Fibroblast of pulmonary artery (primary cell): ENCODE measurements around the gene SH3PXD2A.
"Not testable (repeated sequence)": the region's sequence is repeated elsewhere in the genome, so short reads cannot be mapped to it uniquely, and the experiment has no call there.

Experiments used
- DNase-seq: peaks from one replicate; pipeline ENCODE4 v3.0.0-alpha.2; 2010; ENCODE audit warnings: low read depth
- H3K4me3 ChIP-seq: replicated peaks from 2 replicates; pipeline ENCODE4 v1.5.1; 2011; ENCODE audit warnings: low read depth, mild to moderate bottlenecking, control low read depth, low read length, moderate library complexity
- TF ChIP-seq, protein P1 (sequence below): IDR thresholded peaks from 2 replicates; pipeline ENCODE4 v1.5.1; 2011; ENCODE audit warnings: mild to moderate bottlenecking, control low read depth, low read length, inconsistent platforms; ENCODE audit errors: missing control alignments

SH3PXD2A gene

DNA sequence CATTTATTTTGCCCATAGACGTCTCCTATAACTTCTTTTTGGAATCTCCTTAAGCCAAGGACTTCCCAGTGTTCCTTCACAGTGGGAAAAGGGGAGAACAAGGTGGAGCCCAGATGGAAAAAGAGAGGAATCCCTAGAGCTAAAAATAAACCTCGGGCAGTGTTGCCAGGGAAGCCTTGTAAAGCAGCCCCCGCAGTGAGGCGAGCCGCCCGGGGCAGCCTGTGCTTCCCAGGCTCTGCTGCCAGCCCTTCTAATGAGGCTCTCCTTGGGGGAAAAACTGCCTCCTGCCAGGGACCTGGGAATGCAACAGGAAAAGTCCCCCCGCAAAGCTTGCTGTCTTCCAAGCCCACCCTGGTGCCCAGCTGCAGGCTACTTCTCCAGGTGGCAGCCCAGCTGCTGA lies 71.7 kb downstream of the SH3PXD2A start:
- TF ChIP-seq, protein P1, sequence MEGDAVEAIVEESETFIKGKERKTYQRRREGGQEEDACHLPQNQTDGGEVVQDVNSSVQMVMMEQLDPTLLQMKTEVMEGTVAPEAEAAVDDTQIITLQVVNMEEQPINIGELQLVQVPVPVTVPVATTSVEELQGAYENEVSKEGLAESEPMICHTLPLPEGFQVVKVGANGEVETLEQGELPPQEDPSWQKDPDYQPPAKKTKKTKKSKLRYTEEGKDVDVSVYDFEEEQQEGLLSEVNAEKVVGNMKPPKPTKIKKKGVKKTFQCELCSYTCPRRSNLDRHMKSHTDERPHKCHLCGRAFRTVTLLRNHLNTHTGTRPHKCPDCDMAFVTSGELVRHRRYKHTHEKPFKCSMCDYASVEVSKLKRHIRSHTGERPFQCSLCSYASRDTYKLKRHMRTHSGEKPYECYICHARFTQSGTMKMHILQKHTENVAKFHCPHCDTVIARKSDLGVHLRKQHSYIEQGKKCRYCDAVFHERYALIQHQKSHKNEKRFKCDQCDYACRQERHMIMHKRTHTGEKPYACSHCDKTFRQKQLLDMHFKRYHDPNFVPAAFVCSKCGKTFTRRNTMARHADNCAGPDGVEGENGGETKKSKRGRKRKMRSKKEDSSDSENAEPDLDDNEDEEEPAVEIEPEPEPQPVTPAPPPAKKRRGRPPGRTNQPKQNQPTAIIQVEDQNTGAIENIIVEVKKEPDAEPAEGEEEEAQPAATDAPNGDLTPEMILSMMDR = no peak
- no peak for DNase-seq

DNA sequence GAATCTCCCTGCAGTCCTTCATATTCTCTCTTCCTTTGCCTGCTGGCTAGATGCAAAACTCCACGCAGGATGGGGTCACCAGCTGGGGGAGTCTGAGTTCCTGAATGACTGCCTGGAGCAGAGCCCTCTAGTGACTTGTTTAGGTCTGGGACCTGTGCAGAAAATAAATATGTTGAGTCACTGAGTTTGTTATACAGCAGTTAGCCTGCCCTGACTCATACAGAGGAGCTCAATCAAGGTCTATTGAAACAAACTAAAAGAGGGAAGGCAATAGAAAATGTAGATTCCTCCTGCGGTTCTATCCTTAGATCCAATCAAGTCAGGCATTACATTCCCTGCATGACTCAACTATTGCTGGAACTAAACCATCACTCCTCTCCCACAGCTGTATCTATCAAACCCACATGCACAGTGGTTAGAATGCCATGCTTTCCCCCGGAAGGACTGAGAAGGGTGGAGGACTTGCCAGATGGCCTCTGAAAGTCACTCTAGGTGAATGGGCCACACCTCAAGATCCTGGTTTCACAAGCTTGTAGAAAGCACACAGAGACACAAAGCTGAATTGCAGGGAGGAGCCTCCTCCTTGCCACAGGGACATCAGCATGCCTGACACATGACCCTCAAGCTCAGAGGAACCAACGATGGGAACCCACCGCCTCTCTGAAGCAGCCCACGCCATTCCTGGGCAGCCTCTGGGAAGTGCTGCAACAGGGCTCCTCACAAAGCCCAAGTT lies 73.9 kb downstream of the SH3PXD2A start:
- no peak overlapping the region for H3K4me3 ChIP-seq
- DNase-seq = peak; percentile 68
- TF ChIP-seq, protein P1 = peak; percentile 36

More for the DNA sequence above, 71.7 kb downstream of the SH3PXD2A start:
- no peak overlapping the region for H3K4me3 ChIP-seq

DNA sequence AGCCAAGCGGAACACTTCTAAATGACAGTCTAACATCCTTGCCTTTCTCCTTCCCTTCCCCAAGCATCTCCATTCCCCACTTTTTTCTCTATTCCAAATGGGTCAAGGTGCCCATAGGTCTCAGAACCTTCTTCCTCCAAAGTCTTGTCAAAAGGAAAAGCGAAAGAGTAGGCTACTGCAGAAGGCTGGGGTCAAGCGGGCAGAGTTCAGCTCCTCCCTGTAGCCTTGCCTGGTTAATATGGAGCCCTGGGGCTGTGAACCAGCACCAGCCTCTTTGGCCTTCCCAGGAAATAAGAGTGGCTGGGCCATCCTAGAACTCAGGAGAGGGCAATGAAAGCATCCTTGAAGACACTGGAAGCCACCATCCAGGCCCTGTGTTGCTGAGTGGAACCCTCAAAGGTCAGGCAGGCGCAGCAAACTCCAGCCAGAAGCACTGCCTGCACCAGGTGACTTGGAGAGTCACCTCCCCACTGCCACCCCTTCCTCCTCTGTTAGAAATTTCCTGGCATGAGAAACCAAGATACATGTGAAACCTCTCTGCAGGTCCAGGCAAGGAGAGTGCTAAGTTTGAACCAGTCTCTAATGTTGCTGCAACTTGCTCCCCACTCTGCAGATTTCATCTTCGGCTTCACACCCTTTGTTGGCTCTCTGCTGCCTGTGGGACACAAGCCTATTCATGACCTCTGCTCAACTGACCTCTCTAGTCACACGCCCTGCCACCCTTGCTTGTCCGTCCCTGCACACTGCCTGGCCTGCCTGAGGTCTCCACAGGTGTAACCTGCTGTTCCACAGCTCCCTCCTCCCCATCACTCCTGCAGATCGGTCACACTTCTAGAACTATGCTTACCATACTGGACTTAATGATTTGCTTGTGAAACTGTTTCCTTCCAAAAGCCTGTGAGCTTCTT lies 74.9 kb downstream of the SH3PXD2A start:
- no peak overlapping the region for H3K4me3 ChIP-seq
- TF ChIP-seq, protein P1 = no peak
- no peak for DNase-seq

DNA sequence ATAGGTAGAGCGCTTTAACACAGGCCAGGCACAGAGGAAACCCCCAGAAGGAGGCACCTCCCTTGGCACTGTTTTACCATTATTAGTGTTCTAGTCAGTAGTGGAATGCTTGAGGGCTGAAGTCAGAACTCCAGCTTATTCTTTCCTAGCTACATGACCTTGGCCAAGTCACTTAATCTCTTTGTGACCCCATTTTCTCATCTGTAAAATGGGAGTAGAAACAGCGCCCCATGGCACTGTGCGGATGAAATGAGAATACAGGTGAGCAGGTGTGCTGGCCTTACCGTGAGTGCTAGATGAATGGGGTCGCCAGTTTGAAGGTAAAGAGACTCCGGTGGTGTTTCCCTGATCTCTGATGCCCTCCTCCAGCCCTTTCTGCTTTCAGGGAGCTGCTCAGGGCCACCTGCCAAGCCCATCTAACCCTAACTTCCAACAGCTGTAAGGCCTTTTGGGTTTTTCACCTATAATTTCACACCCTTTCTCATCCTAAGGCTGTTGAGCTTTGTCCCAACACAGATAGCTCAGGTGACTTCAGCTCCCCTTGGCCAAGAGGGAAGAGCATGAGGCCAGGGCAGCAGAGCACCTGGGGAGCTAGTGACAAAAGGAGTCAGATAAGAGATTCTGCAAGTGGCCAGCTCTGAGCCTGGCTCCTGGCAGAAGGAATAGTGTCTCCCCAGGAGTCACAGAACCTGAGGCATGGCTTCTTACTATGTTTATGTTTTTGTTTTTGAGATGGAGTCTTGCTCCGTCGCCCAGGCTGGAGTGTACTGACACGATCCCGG lies 76.8 kb downstream of the SH3PXD2A start:
- TF ChIP-seq, protein P1 = no peak

DNA sequence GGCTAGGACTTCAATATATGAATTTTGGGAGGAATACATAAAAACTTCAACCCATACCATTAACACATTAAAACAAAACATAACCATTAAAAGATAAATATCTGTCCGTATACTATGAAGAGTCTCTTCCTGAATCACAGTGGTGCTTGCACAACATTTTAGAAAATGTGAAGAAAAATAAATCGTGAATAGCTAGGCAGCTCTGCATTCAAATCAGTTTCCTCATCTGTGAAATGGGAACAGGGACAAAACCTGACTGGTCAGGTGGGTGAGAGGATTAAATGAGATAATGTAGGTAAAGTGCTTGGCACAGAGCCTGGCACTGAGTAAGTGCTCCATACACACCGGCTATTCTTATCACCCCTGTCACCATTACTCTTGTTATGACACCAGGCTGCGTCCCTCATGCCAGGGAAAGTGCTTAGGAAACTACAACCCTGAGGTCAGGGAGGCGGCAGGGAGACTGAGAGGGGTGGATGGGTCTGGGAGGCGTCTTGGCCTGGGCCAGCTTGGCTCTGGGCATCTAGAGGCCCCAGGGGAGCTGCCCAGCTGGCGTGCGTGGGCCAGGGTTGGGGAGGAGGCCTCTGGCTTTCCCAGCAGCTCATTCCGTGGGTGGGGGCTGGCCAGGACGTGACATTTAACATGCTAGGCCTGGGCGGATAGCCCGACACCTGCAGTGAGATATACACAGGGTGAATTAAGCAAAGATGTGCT lies 78.3 kb downstream of the SH3PXD2A start:
- DNase-seq = no peak
- TF ChIP-seq, protein P1 = no peak
- H3K4me3 ChIP-seq = no peak overlapping the region

More for the DNA sequence above, 76.8 kb downstream of the SH3PXD2A start:
- no peak overlapping the region for H3K4me3 ChIP-seq
- no peak for DNase-seq

DNA sequence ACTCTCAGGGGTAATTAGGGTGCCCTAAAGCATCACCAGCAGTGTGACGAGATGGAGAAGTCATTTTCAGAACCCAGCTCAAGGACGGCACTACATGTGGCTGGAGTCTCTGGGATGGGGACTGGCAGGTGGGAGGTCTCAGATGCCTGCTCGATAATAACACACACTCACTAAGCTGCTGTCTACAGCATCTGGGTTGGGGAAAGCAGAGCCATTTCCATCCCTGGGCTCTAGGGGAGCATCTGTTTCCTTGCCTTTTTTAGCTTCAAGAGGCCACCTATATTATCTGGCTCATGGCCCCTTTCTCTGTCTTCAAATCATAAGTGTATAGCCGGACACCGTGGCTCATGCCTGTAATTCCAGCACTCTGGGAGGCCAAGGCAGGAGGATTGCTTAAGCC lies 79.6 kb downstream of the SH3PXD2A start:
- TF ChIP-seq, protein P1 = no peak
- DNase-seq = no peak
- H3K4me3 ChIP-seq = no peak overlapping the region

DNA sequence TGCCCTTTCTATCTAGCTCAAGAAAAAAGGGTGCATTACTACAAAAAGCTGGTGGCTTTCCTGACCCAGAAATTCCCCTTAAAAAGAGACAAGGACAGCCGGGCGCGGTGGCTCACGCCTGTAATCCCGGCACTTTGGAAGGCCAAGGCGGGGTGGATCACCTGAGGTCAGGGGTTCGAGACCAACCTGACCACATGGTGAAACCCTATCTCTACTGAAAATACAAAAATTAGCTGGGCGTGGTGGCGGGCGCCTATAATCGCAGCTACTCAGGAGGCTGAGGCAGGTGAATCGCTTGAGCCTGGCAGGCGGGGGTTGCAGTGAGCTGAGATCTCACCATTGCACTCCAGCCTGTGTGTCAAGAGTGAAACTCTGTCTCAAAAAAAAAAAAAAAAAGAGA lies 82.5 kb downstream of the SH3PXD2A start:
- not testable (repeated sequence) for DNase-seq
- peak overlapping the region; percentile 44 for H3K4me3 ChIP-seq
